ENCODE measurements around the gene SLC1A2.

Gene SLC1A2

GRCh38 chr11:35426351-35426750 is 7.0 kb upstream of the SLC1A2 start:
- DNase-seq = no peak
- Histone ChIP-seq H3K27me3 (peaks cover 5% of the 10 kb centered on the region; the same call in 1 of the 2 replicates), H3K4me1 (no peaks in the 10 kb centered on the region), H3K9me3 (no peaks in the 10 kb centered on the region), H3K4me3 (ENCODE audit: low read depth, low read length) (no peak overlapping the region), H3K36me3 (no peaks in the 10 kb centered on the region)
- TF ChIP-seq, protein P1, sequence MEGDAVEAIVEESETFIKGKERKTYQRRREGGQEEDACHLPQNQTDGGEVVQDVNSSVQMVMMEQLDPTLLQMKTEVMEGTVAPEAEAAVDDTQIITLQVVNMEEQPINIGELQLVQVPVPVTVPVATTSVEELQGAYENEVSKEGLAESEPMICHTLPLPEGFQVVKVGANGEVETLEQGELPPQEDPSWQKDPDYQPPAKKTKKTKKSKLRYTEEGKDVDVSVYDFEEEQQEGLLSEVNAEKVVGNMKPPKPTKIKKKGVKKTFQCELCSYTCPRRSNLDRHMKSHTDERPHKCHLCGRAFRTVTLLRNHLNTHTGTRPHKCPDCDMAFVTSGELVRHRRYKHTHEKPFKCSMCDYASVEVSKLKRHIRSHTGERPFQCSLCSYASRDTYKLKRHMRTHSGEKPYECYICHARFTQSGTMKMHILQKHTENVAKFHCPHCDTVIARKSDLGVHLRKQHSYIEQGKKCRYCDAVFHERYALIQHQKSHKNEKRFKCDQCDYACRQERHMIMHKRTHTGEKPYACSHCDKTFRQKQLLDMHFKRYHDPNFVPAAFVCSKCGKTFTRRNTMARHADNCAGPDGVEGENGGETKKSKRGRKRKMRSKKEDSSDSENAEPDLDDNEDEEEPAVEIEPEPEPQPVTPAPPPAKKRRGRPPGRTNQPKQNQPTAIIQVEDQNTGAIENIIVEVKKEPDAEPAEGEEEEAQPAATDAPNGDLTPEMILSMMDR (IDR thresholded peaks at IDR 0.05; ENCODE audit: low read depth, low read length) = no peak

- Histone ChIP-seq H3K4me1 (no peaks in the 10 kb centered on the region), H3K36me3 (no peaks in the 10 kb centered on the region), H3K4me3 (ENCODE audit: low read depth, low read length) (no peak overlapping the region), H3K27me3 (peaks cover 6% of the 10 kb centered on the region), H3K9me3 (no peaks in the 10 kb centered on the region)
- DNase-seq = no peak
- TF ChIP-seq, protein P1 (IDR thresholded peaks at IDR 0.05; ENCODE audit: low read depth, low read length) = no peak
Observed at GRCh38 chr11:35425603-35426212, 6.3 kb upstream of the SLC1A2 start.

DNA sequence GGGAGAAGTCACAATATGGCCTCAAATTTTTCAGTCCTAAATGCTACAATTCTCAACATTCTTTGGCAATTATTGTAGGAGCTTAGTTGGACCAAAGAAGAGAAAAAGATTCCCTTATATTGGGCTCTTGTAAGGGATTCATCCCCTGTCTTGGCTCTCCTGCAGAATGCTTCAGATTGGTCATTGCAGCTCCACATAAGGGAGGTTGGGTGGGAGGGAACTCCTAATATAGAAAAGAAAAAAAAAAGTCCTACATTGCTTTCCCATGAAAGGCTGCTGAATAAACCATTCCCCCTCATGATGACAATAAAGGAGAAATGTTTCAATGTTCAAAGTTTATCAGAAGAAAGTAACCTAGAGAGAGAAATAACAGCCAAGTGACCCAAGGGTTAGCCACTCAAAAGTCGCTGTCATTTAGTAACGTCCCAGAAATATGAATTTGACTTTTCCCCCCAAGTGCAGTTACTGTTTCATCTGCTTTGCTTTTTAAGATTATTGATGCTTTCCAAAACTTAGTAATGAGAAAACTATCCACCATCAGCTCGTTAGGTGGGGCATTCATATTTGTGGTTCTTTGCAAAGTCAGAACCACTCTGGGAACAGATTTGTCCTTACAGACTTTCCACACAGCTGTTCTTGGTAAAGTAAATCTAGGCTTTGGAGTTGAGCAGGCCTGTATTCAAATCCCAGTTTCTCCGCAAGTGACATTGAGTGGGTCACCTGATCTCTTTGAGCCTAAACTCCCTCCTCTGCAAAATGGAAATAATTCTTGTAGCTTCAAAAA is 5.0 kb upstream of the SLC1A2 start:
- Histone ChIP-seq H3K4me1 (no peaks in the 10 kb centered on the region), H3K4me3 (ENCODE audit: low read depth, low read length) (no peak overlapping the region), H3K36me3 (no peaks in the 10 kb centered on the region), H3K27me3 (peaks cover 19% of the 10 kb centered on the region), H3K9me3 (no peaks in the 10 kb centered on the region)
- no peak for DNase-seq
- TF ChIP-seq, protein P1 (IDR thresholded peaks at IDR 0.05; ENCODE audit: low read depth, low read length) = no peak

GRCh38 chr11:35420371-35420770 is 1.0 kb upstream of the SLC1A2 start:
- Histone ChIP-seq H3K36me3 (no peaks in the 10 kb centered on the region), H3K4me3 (ENCODE audit: low read depth, low read length) (no peak overlapping the region), H3K9me3 (no peaks in the 10 kb centered on the region), H3K4me1 (no peaks in the 10 kb centered on the region), H3K27me3 (peaks cover 56% of the 10 kb centered on the region)
- TF ChIP-seq, protein P1 (IDR thresholded peaks at IDR 0.05; ENCODE audit: low read depth, low read length) = no peak
- no peak for DNase-seq

DNA sequence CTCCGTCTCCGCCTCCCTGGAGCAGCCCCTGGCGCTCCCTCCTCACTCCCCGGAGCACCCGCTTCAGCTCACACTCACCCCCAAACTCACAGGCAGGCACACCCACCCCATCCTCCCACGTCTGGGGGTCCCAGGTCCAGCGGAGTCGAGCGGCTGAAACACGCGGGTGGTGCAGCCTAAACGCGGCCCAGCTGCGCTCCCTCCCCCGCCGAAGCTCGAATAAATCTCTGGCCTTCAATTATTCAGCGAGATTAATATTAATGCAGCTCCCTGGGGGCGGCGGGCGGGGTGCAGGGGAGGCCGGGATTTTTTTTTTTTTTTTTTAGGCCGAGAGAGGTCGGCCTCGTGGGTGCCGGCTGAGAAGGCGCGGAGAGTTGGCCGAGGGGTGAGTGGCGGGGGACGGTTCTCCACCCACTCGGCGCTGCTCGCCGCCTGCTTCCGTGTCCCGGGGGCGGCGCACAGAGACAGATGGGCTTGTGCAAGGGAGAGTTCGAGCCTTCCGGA is 524 bp upstream of the SLC1A2 start:
- H3K4me3 ChIP-seq (ENCODE audit: low read depth, low read length) = no peak overlapping the region
- no peaks in the 10 kb centered on the region for H3K36me3 ChIP-seq
- no peaks in the 10 kb centered on the region for H3K9me3 ChIP-seq
- no peaks in the 10 kb centered on the region for H3K4me1 ChIP-seq
- peaks cover 59% of the 10 kb centered on the region for H3K27me3 ChIP-seq
- DNase-seq = no peak
- TF ChIP-seq, protein P1 (IDR thresholded peaks at IDR 0.05; ENCODE audit: low read depth, low read length) = no peak
